G401.6 (cell line): ENCODE data around the gene MRTFA.
"Not testable (repeated sequence)": the region's sequence is repeated elsewhere in the genome, so short reads cannot be mapped to it uniquely, and the experiment has no call there.

Experiments
- FAIRE-seq: peaks from 2 replicates; lab custom pipeline; 2012; peaks lifted over from hg19 to GRCh38; lab: Jason Lieb, UNC

Gene MRTFA

GRCh38 chr22:40595497-40596234, 40.9 kb downstream of the MRTFA start:
- FAIRE-seq = no peak

- FAIRE-seq = no peak
These were observed 41.6 kb downstream of the MRTFA start for GRCh38 chr22:40594924-40595323.

GRCh38 chr22:40594346-40594745, 42.2 kb downstream of the MRTFA start:
- no peak for FAIRE-seq

GRCh38 chr22:40593460-40594273, 42.9 kb downstream of the MRTFA start:
- no peak for FAIRE-seq

- FAIRE-seq = no peak
These were observed 44.0 kb downstream of the MRTFA start for GRCh38 chr22:40592352-40593113.

GRCh38 chr22:40588726-40589125, 47.8 kb downstream of the MRTFA start:
- FAIRE-seq = no peak

GRCh38 chr22:40586781-40587180, 49.7 kb downstream of the MRTFA start:
- no peak for FAIRE-seq

- no peak for FAIRE-seq
These were observed 51.2 kb downstream of the MRTFA start for GRCh38 chr22:40585310-40585751.

GRCh38 chr22:40584766-40585165, 51.8 kb downstream of the MRTFA start:
- not testable (repeated sequence) for FAIRE-seq

GRCh38 chr22:40583053-40583741, 53.3 kb downstream of the MRTFA start:
- FAIRE-seq = no peak

- no peak for FAIRE-seq
These were observed 54.5 kb downstream of the MRTFA start for GRCh38 chr22:40582063-40582462.

GRCh38 chr22:40580631-40581030, 55.9 kb downstream of the MRTFA start:
- FAIRE-seq = no peak

GRCh38 chr22:40578171-40578570, 58.3 kb downstream of the MRTFA start:
- FAIRE-seq = no peak

GRCh38 chr22:40572976-40573375, 63.5 kb downstream of the MRTFA start:
- no peak for FAIRE-seq

- FAIRE-seq = no peak
These were observed 64.6 kb downstream of the MRTFA start for GRCh38 chr22:40571887-40572286.

- no peak for FAIRE-seq
These were observed 68.7 kb downstream of the MRTFA start for GRCh38 chr22:40567626-40568328.

- FAIRE-seq = no peak
These were observed 69.4 kb downstream of the MRTFA start for GRCh38 chr22:40567106-40567505.

GRCh38 chr22:40560994-40561515, 75.5 kb downstream of the MRTFA start:
- no peak for FAIRE-seq

GRCh38 chr22:40560551-40560950, 76.0 kb downstream of the MRTFA start:
- no peak for FAIRE-seq

GRCh38 chr22:40557972-40558371, 78.5 kb downstream of the MRTFA start:
- no peak for FAIRE-seq

- no peak for FAIRE-seq
These were observed 79.9 kb downstream of the MRTFA start for GRCh38 chr22:40556641-40557040.
